A549 (cell line): ENCODE results near the gene NLRC5.

Source experiments
- CTCF ChIP-seq: fragments of >200 bp; sonication (Bioruptor Twin); formaldehyde crosslinking; IDR thresholded peaks from 3 replicates; pipeline ENCODE4 v1.5.1; 2016
- HDAC2 ChIP-seq: fragments of 200-600 bp; sonication (generic); IDR thresholded peaks from 2 replicates; pipeline ENCODE4 v1.6.1; 2016
- JUN ChIP-seq, 2 experiments: fragments of >200 bp; sonication (Bioruptor Twin); formaldehyde crosslinking; IDR thresholded peaks; 2 replicates in 1 of 2; 3 replicates in 1 of 2; pipeline ENCODE4 v1.6.1; 2016 to 2017
- JUNB ChIP-seq: fragments of >200 bp; sonication (Bioruptor Twin); formaldehyde crosslinking; IDR thresholded peaks from 2 replicates; pipeline ENCODE4 v1.6.1; 2016
- MAX ChIP-seq: IDR thresholded peaks from 2 replicates; pipeline ENCODE4 v1.6.1; 2012
- PBX3 ChIP-seq: IDR thresholded peaks from 2 replicates; pipeline ENCODE4 v1.6.1; 2012

GRCh38 chr16:56998861-56999260 lies 9.5 kb downstream of the NLRC5 start:
- no peak for TF ChIP-seq CTCF
- no peak for TF ChIP-seq JUNB
- no peak for TF ChIP-seq JUN (IDR thresholded peaks at IDR 0.05)
- no peak for TF ChIP-seq PBX3
- TF ChIP-seq MAX = no peak
- no peak for TF ChIP-seq HDAC2
